ENCODE measurements around the gene STMN1. TPM values are rescaled to one million over a fixed set of nuclear protein-coding genes. Genes with fewer than 3 reads are reported as not detected.
A peak's percentile ranks its signal among the peaks of the same experiment; 100 is the strongest.

STMN1 gene
- total RNA-seq, 4 donors from 2014 or later, result 11.6 to 39.2 (median 17.0) TPM

DNA sequence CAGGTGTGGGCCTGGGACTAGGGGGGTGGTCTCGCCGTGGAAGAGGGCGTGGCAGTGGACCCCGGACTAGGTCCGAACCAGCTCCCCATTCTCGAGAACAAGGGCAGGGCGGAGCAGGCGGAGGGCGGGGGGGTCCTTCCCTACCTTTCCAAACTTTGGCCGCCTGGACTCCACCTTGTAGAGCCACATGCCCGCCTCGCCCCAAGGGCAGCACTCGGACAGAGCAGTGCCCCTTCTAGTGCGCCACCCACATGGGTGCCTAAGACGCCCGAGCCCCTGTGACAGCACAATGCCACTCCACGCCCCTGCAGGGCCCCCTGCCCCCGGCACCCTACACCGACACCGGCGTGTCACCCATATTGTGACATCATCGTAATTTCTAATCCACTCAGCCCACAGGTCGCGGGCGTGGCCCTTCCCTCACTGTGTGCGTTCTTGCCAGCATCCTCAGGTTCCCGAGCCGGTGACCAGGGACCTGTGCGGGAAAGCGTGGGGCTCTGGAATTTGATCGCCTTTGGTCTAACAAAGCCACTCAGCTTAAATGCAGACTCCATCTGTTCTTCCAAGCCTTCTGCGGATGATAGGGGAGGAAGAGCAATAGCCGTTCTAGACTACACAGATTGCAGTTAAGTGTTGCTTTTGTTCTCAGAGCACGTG, 553 bp upstream of the STMN1 start:
- peak; percentile 38 to 42 for DNase-seq
- H3K36me3 ChIP-seq, result no peaks in the 10 kb centered on the region
- intact Hi-C loops (cut with DNase I), result loop anchor here (5.0 kb wide), 1 partner anchor 91 kb away; the partner anchor contains the start of gene PAFAH2
- no peaks in the 10 kb centered on the region for H3K9me3 ChIP-seq
- 9 to 16% methylated on average over 21 to 23 of the region's 34 CpGs for WGBS, 2 donors
- peak overlapping the region in 2 of 3 donors; percentile 48 to 70 for H3K4me3 ChIP-seq (replicated peaks in 1 of 3)
- TF ChIP-seq CTCF (IDR thresholded peaks at IDR 0.05), result no peak
- no peak for TF ChIP-seq POLR2A (IDR thresholded peaks at IDR 0.05)
- H3K4me1 ChIP-seq, result peaks cover 7 to 15% of the 10 kb centered on the region in 2 donors
- no peaks in the 10 kb centered on the region for H3K27me3 ChIP-seq
- peak overlapping the region in 2 of 3 donors; percentile 7 to 25 for H3K27ac ChIP-seq

GRCh38 chr1:25904943-25905679, 1.1 kb downstream of the STMN1 start:
- Histone ChIP-seq H3K36me3 (no peaks in the 10 kb centered on the region), H3K9me3 (no peaks in the 10 kb centered on the region), H3K27ac (peak overlapping the region in 1 of 3 donors; percentile 35), H3K4me3 (replicated peaks in 1 of 3) (peak overlapping the region; percentile 41 to 70 (median 53)), H3K4me1 (peaks cover 7 to 15% of the 10 kb centered on the region in 2 donors), H3K27me3 (no peaks in the 10 kb centered on the region)
- intact Hi-C loops (cut with DNase I), result loop anchor here (5.0 kb wide), 1 partner anchor 92 kb away; the partner anchor contains the start of gene PAFAH2
- TF ChIP-seq POLR2A (IDR thresholded peaks at IDR 0.05), result no peak
- no peak for TF ChIP-seq CTCF (IDR thresholded peaks at IDR 0.05)
- 1 to 2% methylated on average over 17 to 23 of the region's 34 CpGs for WGBS, 2 donors
- DNase-seq, result peak; percentile 94 to 95

DNA sequence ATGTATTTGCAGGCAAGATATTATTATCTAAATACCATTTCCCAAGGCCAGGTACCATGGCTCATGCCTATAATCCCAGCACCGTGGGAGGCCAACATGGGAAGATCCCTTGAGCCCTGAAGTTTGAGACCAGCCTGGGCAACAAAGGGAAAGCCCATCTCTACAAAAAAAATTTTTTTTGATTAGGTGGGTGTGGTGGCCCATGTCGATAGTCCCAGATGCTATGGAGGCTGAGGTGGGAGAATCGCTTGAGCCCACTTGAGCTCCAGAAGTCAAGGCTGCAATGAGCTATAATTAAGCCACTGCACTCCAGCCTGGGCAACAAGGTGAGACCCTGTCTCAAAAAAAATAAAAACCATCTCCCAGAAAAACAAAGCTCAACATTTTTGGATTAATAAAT, 2.2 kb downstream of the STMN1 start:
- 61 to 63% methylated on average over 3 of the region's 3 CpGs for WGBS, 2 donors
- H3K9me3 ChIP-seq, result no peaks in the 10 kb centered on the region
- no peak overlapping the region for H3K4me3 ChIP-seq (replicated peaks in 1 of 3)
- no peak for TF ChIP-seq CTCF (IDR thresholded peaks at IDR 0.05)
- TF ChIP-seq POLR2A (IDR thresholded peaks at IDR 0.05), result no peak
- H3K27me3 ChIP-seq, result no peaks in the 10 kb centered on the region
- peaks cover 7 to 15% of the 10 kb centered on the region in 2 donors for H3K4me1 ChIP-seq
- DNase-seq, result no peak
- no peak overlapping the region for H3K27ac ChIP-seq
- no peaks in the 10 kb centered on the region for H3K36me3 ChIP-seq
- intact Hi-C loops (cut with DNase I), result no loop called here

- Histone ChIP-seq H3K27me3 (no peaks in the 10 kb centered on the region), H3K4me1 (peaks cover 7 to 15% of the 10 kb centered on the region in 2 donors), H3K4me3 (replicated peaks in 1 of 3) (no peak overlapping the region), H3K9me3 (no peaks in the 10 kb centered on the region), H3K27ac (no peak overlapping the region), H3K36me3 (no peaks in the 10 kb centered on the region)
- WGBS, 2 donors, result 89 to 92% methylated on average over 3 of the region's 3 CpGs
- no peak for DNase-seq
- TF ChIP-seq CTCF (IDR thresholded peaks at IDR 0.05) (no peak), POLR2A (IDR thresholded peaks at IDR 0.05) (no peak)
- intact Hi-C loops (cut with DNase I), result no loop called here
Measured at GRCh38 chr1:25902462-25902861, 3.8 kb downstream of the STMN1 start.

DNA sequence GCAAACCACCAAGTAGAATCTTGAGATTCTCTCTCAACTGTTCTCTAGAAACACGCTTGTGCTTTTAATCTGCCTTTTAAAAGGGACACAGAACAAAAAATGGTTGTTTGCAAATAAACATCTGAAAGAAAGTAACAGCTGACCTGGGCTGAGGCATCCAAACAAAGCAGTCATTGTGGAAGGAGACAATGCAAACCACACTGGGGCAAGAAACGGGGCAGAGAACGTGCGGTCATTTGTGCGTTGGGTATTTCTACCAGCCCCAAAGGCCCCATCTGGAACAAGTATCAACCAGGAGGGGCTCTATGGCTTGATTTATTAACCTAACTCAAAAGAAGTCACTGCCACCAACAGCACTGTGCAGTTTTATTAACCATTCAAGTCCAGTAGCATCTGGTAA, 6.0 kb downstream of the STMN1 start:
- H3K36me3 ChIP-seq, result no peaks in the 10 kb centered on the region
- H3K9me3 ChIP-seq, result no peaks in the 10 kb centered on the region
- 91 to 94% methylated on average over 5 of the region's 5 CpGs for WGBS, 2 donors
- TF ChIP-seq POLR2A (IDR thresholded peaks at IDR 0.05) (no peak), CTCF (IDR thresholded peaks at IDR 0.05) (no peak)
- no peaks in the 10 kb centered on the region for H3K27me3 ChIP-seq
- no peak for DNase-seq
- peaks cover 9 to 10% of the 10 kb centered on the region in 2 donors for H3K4me1 ChIP-seq
- intact Hi-C loops (cut with DNase I), result no loop called here
- no peak overlapping the region for H3K27ac ChIP-seq
- H3K4me3 ChIP-seq (replicated peaks in 1 of 3), result no peak overlapping the region
